COLO668 (cell line): ENCODE results near the gene CNRIP1.
"Not testable (repeated sequence)": the region's sequence is repeated elsewhere in the genome, so short reads cannot be mapped to it uniquely, and the experiment has no call there.

Experiments used
- DNase-seq: peaks from one replicate; lab custom pipeline; 2025; ENCODE audit not compliant: unreplicated experiment; lab: John Stamatoyannopoulos, UW

Gene CNRIP1

GRCh38 chr2:68341062-68341329 is 21.2 kb upstream of the CNRIP1 start:
- no peak for DNase-seq

DNA sequence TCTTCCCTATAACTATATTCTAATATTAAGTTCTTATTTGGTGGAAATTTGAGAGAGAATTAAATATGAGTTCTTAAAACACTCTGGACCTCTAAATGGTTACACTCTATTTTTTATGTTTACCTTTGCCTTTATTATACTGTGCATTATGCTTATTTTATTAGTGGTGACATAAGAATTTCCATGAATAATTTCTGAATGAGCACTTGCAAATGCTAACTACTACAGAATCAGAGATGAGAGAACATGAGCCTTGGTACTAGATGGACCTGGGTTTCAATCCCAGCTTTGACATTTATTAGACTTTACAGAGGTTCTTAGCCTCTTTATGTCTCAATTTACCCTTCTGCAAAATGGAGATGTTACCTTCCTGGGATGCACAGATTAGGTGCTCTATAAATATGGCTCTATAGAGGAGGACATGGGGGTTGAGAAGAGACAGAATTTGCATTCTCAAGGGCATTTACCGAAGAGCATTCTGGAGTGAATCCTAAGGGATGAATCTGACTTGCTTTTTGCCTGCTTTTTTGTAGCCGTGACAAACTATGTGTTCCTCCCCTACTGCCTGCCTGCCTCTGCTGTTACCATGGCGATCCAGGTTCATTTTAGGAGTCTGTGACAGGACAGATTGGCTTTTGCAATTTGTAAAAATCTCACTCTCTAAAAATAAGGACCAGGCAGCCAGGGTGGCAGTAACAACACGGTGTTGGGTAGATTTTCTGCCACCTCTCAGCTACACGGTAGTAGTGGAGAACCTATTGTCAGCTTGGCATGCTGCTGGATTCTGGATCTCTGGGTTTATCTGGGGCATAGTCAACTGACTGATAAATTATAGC is 20.7 kb upstream of the CNRIP1 start:
- DNase-seq, result no peak

DNA sequence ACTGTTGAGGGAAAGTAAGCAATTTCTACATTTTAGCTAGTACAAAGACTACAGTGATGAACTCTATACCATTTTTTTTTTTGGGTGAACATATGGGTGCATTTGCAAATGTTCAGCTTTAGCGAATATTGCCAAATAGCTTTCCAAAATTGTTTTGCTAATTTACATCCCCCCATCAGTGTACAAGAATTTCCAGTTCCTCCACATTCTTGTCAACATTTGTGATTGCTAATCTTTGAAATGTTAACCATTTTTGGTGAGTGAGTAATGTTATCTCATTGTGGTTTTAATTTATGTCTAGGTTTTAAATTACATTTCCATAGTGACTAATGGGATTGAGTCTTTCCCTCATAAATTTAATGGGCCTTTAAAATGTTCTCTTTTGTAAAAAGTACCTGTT is 16.4 kb upstream of the CNRIP1 start:
- DNase-seq, result no peak

DNA sequence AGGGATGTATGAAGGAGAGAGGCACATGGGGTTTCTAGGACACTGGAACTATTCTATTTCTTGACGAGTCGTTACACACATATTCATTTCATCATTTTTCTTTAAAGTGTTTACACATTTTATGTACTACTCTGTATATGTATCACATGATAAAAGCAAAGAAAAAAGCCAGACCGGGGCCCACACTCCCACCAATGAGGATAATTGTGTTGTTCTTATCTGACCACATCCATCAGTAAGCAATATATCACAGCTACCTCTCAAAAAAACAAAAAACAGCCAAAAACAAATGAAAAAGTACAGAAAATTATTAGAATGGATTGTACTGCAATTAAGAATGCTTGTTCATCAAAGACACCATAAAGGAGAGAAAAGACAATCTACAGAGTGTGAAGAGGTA is 14.2 kb upstream of the CNRIP1 start:
- no peak for DNase-seq

DNA sequence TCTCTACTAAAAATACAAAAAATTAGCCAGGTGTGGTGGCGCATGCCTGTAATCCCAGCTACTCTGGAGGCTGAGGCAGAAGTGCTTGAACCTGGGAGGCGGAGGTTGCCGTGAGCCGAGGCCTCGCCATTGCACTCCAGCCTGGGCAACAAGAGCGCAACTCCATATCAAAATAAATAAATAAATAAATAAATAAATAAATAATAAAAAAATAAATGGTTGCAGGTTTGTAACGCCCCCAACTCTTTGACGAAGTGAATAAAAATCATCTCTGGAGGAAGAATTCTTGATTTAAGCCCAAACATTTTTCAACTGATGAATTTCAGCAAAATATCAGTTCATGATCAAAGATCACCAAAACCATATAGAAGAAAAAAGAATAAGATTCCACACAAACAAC is 13.3 kb upstream of the CNRIP1 start:
- no peak for DNase-seq

- no peak for DNase-seq
Measured at GRCh38 chr2:68330691-68331090, 10.9 kb upstream of the CNRIP1 start.

- DNase-seq, result no peak
Measured at GRCh38 chr2:68328901-68329300, 9.2 kb upstream of the CNRIP1 start.

GRCh38 chr2:68325056-68325455 is 5.3 kb upstream of the CNRIP1 start:
- DNase-seq, result no peak

- DNase-seq, result peak; percentile 73
Measured at GRCh38 chr2:68320118-68320641, 431 bp upstream of the CNRIP1 start.

DNA sequence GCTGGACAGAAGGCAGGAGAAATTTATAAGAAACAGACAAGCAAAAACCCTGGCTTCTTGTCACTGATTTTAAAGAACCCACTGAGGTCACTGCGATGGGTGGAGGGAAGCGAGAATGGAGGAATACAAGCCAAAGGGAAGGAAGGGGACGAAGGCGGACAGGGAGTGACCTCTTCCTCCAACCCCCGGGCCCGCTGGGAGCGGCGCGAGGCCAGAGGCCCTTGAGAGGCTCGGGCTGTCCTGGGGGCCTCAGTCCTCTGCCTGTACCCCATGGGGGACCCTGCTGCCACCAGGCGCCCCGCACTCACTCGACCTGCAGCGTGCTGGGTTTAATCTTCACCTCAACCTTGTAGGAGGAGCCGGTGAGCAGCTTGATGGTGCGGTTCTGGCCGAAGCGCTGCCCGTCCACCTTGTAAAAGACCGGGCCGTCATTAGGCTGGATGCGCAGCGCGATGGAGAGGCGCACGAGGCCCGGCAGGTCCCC is 793 bp downstream of the CNRIP1 start:
- DNase-seq, result no peak

- DNase-seq, result no peak
Measured at GRCh38 chr2:68317971-68318913, 1.5 kb downstream of the CNRIP1 start.

- DNase-seq, result no peak
Measured at GRCh38 chr2:68316111-68316510, 3.6 kb downstream of the CNRIP1 start.

DNA sequence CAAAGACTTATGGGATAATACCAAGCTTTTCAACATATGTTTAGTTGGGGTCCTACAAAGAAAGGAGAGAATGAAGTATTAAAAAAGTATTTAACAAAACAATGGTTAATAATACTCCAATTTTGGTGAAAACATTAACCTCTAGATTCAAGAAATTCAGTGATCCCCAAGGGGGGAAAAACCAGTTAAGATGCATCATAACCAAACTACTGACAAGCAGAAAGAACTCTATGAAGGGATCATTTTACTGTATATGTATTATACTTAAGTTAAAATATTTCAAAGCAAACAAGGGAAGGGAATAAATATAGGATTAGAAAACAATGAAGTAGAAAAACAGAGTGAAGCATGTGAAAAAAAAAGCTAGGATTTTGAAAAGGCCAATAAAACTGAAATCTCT is 8.7 kb downstream of the CNRIP1 start:
- DNase-seq, result no peak

DNA sequence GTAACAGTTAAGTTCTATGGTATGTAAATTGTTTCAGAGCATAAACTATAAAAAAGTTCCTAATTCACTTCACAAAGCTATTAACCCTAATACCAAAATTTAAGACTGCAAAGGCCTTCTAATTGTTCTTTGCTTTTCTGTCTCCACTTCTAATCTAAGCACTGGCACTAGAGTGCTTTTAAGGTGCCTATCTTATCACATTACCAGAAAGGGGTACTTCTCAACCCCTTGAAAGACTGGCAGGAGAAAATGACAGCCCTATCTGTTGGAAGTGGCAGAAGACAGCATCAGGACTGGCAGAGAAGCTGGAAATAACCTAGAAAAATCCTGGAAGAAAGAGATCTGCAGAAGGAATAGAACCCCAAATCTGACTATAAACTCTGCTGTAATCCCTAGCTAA is 10.3 kb downstream of the CNRIP1 start:
- DNase-seq, result no peak

GRCh38 chr2:68303902-68304272 is 15.9 kb downstream of the CNRIP1 start:
- not testable (repeated sequence) for DNase-seq

- DNase-seq, result no peak
Measured at GRCh38 chr2:68303033-68303901, 16.5 kb downstream of the CNRIP1 start.

GRCh38 chr2:68302281-68302875 is 17.4 kb downstream of the CNRIP1 start:
- DNase-seq, result no peak

DNA sequence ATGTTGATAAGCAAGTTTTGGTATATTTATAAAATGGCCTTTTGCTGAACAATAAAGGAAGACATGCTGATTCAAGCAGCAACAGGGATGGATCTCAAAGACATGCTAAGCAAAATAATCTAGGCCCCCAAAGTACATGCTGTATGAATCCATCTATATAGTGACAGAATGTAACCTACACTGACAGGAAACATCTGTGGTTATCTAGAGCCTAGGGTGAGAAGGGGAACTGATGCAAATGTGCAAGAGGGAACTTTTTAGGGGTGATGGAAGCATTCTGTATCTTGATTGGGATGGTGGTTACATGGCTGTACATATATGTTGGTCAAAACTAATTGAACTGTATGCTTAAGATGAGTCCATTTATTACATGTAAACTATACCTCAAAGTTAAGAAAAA is 24.2 kb downstream of the CNRIP1 start:
- no peak for DNase-seq

GRCh38 chr2:68294913-68295312 is 24.8 kb downstream of the CNRIP1 start:
- DNase-seq, result no peak

- no peak for DNase-seq
Measured at GRCh38 chr2:68294187-68294586, 25.6 kb downstream of the CNRIP1 start.

- no peak for DNase-seq
Measured at GRCh38 chr2:68293755-68294154, 26.0 kb downstream of the CNRIP1 start.
